PC-9 (cell line): ENCODE results near the gene DCLK2.

Experiments used
- EZH2 ChIP-seq: fragments of 200-600 bp; sonication (generic); IDR thresholded peaks from 2 replicates; pipeline ENCODE4 v1.8.0; 2017; ENCODE audit warnings: antibody characterized with exemption, low read depth
- TF ChIP-seq, protein P1 (sequence below): fragments of 200-600 bp; sonication (generic); conservative IDR thresholded peaks from 2 replicates; pipeline ENCODE4 v1.6.1; 2017; ENCODE audit warnings: mixed run types, antibody characterized with exemption, mild to moderate bottlenecking, moderate library complexity

DNA sequence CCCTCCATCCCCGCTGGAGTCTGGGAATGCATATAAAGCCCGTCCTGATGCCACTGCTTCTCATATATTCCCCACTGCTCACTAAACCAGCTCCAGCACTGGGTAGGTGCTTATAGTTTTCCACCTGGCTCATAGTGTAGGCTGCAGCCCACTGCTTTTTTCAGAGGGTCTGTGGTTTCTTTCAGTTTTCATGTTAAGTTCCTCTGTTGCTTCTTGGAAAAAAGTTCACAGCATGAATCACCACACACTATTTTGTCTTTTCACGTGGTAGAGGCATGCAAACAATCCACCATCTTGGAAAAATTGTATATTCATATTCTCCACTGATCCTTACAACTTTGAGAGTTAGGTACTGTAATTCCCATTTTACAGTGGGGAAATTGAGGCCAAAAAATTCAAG lies 39.4 kb downstream of the DCLK2 start:
- TF ChIP-seq, protein P1, sequence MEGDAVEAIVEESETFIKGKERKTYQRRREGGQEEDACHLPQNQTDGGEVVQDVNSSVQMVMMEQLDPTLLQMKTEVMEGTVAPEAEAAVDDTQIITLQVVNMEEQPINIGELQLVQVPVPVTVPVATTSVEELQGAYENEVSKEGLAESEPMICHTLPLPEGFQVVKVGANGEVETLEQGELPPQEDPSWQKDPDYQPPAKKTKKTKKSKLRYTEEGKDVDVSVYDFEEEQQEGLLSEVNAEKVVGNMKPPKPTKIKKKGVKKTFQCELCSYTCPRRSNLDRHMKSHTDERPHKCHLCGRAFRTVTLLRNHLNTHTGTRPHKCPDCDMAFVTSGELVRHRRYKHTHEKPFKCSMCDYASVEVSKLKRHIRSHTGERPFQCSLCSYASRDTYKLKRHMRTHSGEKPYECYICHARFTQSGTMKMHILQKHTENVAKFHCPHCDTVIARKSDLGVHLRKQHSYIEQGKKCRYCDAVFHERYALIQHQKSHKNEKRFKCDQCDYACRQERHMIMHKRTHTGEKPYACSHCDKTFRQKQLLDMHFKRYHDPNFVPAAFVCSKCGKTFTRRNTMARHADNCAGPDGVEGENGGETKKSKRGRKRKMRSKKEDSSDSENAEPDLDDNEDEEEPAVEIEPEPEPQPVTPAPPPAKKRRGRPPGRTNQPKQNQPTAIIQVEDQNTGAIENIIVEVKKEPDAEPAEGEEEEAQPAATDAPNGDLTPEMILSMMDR: no peak
- no peak for TF ChIP-seq EZH2
